ENCODE measurements around the gene RGS12. TPM values are rescaled to one million over a fixed set of nuclear protein-coding genes. Genes with fewer than 3 reads are reported as not detected.

The RGS12 gene
- total RNA-seq, 2 experiments from 2014 or later: 5.2 to 6.4 TPM

- H3K79me2 ChIP-seq (ENCODE audit: insufficient read depth, low read depth, low read length): no peaks in the 10 kb centered on the region
- no peak overlapping the region for H2AFZ ChIP-seq (ENCODE audit: low read length)
- H3K9me3 ChIP-seq (ENCODE audit: low read length): no peaks in the 10 kb centered on the region
- H3K4me2 ChIP-seq (ENCODE audit: low read length): no peak overlapping the region
- ChIA-PET POLR2A (interaction anchor here (1.0 kb wide), 1 partner anchor 62 kb away, joined by 3 read pairs; no protein-coding TSS in a partner anchor), CTCF (ENCODE audit: unreplicated experiment) (interaction anchor here (0.5 kb wide), 1 partner anchor 508 kb away, joined by 3 read pairs; no protein-coding TSS in a partner anchor)
- H3K4me1 ChIP-seq (ENCODE audit: insufficient read depth, low read length, poor library complexity, severe bottlenecking): no peaks in the 10 kb centered on the region
- no peak overlapping the region for H3K27ac ChIP-seq (ENCODE audit: low read depth, low read length, poor library complexity, severe bottlenecking)
- H3K36me3 ChIP-seq (ENCODE audit: insufficient read depth, low read length): no peaks in the 10 kb centered on the region
- TF ChIP-seq CTCF (conservative IDR thresholded peaks at IDR 0.05; ENCODE audit: low read length) (no peak), EZH2phosphoT487 (IDR thresholded peaks at IDR 0.05; ENCODE audit: borderline replicate concordance, low read depth, low read length) (no peak)
- no peak overlapping the region for H3K4me3 ChIP-seq (ENCODE audit: low read depth, low read length, poor library complexity, severe bottlenecking)
- DNase-seq (ENCODE audit: low spot score): no peak
- intact Hi-C loops (cut with micrococcal nuclease; ENCODE audit: unreplicated experiment): no loop called here
- no peaks in the 10 kb centered on the region for H4K20me1 ChIP-seq (ENCODE audit: insufficient read depth, low read length)
- BruUV-seq (replicated peaks): no TSS peak
- no peaks in the 10 kb centered on the region for H3K9me2 ChIP-seq (ENCODE audit: insufficient read depth, low read length)
These were observed 36.4 kb upstream of the RGS12 start for GRCh38 chr4:3256230-3257102.

- Histone ChIP-seq H3K4me2 (ENCODE audit: low read length) (no peak overlapping the region), H3K9me2 (ENCODE audit: insufficient read depth, low read length) (no peaks in the 10 kb centered on the region), H3K4me3 (ENCODE audit: low read depth, low read length, poor library complexity, severe bottlenecking) (no peak overlapping the region), H4K20me1 (ENCODE audit: insufficient read depth, low read length) (no peaks in the 10 kb centered on the region), H3K36me3 (ENCODE audit: insufficient read depth, low read length) (no peaks in the 10 kb centered on the region), H2AFZ (ENCODE audit: low read length) (no peak overlapping the region), H3K4me1 (ENCODE audit: insufficient read depth, low read length, poor library complexity, severe bottlenecking) (no peaks in the 10 kb centered on the region), H3K79me2 (ENCODE audit: insufficient read depth, low read depth, low read length) (no peaks in the 10 kb centered on the region), H3K27ac (ENCODE audit: low read depth, low read length, poor library complexity, severe bottlenecking) (no peak overlapping the region), H3K9me3 (ENCODE audit: low read length) (no peaks in the 10 kb centered on the region)
- CTCF ChIA-PET (ENCODE audit: unreplicated experiment): interaction anchor here (0.5 kb wide), 1 partner anchor 508 kb away, joined by 3 read pairs; no protein-coding TSS in a partner anchor
- POLR2A ChIA-PET: interaction anchor here (0.6 to 1.0 kb wide), 2 partner anchors 20 to 61 kb away, joined by 3 read pairs; no protein-coding TSS in a partner anchor
- no TSS peak for BruUV-seq (replicated peaks)
- intact Hi-C loops (cut with micrococcal nuclease; ENCODE audit: unreplicated experiment): no loop called here
- DNase-seq (ENCODE audit: low spot score): no peak
- TF ChIP-seq EZH2phosphoT487 (IDR thresholded peaks at IDR 0.05; ENCODE audit: borderline replicate concordance, low read depth, low read length) (no peak), CTCF (conservative IDR thresholded peaks at IDR 0.05; ENCODE audit: low read length) (no peak)
These were observed 35.7 kb upstream of the RGS12 start for GRCh38 chr4:3257103-3257555.
